HG03196 (cell line): ENCODE measurements around the gene ECE1.

Experiments used
- ATAC-seq: cut with Tn5 transposase; IDR thresholded peaks from one replicate; pipeline ENCODE4 v1.9.1; 2021; ENCODE audit not compliant: unreplicated experiment

The ECE1 gene

GRCh38 chr1:21289700-21290545 lies at the start of gene ECE1:
Gene ECE1, minus strand, starts transcription at chr1:21290463. Its CDS starts 49 bp downstream, at chr1:21290414.
- ATAC-seq = no peak

- ATAC-seq = no peak
Measured at GRCh38 chr1:21339356-21340229, 49.3 kb upstream of the ECE1 start.

- no peak for ATAC-seq
Measured at GRCh38 chr1:21338573-21339355, 48.5 kb upstream of the ECE1 start.

- ATAC-seq = no peak
Measured at GRCh38 chr1:21337928-21338572, 47.8 kb upstream of the ECE1 start.

DNA sequence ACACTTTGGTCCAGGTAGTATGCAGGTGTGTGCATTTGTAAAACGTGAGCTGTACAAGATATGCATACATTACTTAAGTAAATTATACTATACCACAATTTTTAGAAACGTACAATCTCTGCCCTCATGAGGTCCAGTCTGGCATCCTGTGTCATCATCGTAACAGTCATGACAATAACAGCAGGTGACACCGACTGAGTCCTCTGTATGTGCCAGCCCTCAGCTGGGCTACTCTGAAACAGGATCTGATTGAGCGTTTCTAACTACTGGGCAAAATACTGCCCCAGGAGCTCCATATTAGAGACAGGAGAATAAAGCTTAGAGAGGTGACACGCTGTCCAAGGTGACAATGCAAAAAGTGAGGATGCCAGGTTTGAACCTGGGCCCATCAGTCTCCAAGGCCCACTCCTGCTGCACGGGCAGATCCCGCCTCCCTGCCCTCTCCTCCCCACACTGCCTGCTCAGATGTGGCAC lies 47.2 kb upstream of the ECE1 start:
- ATAC-seq = no peak

- no peak for ATAC-seq
Measured at GRCh38 chr1:21337010-21337437, 46.8 kb upstream of the ECE1 start.

- no peak for ATAC-seq
Measured at GRCh38 chr1:21335750-21336224, 45.5 kb upstream of the ECE1 start.

DNA sequence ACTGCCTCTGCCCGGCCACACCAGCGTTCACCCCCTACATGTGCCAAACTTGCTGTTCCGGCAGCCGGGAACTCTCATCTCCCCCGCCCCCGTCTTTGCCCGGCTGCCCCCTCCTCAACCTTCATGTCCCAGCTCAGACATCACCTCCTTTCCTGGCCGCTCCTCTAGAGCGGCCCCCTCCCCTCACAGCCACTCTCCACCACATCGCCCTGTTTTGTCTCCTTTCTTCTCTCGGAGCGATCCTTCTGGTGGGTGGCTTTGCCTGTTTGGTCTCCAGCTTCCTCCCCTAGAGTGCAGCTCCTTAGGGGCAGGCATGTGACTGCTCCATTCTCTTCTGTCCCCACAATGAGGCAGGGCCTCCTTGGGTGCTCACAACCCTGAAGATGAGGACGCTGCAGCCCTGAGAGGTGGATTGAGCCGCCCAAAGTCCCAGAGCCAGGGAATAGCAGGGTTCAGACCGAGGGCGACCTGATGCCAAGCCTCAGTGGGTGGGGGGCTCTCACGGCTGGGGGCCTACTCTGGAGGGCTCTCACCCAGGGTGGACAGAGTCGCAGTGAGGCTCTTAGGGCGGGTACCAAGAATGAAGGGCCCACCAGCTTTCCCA lies 44.9 kb upstream of the ECE1 start:
- ATAC-seq = no peak

GRCh38 chr1:21334214-21335087 lies 44.2 kb upstream of the ECE1 start:
- ATAC-seq = peak; percentile 77

- no peak for ATAC-seq
Measured at GRCh38 chr1:21333824-21334213, 43.6 kb upstream of the ECE1 start.

DNA sequence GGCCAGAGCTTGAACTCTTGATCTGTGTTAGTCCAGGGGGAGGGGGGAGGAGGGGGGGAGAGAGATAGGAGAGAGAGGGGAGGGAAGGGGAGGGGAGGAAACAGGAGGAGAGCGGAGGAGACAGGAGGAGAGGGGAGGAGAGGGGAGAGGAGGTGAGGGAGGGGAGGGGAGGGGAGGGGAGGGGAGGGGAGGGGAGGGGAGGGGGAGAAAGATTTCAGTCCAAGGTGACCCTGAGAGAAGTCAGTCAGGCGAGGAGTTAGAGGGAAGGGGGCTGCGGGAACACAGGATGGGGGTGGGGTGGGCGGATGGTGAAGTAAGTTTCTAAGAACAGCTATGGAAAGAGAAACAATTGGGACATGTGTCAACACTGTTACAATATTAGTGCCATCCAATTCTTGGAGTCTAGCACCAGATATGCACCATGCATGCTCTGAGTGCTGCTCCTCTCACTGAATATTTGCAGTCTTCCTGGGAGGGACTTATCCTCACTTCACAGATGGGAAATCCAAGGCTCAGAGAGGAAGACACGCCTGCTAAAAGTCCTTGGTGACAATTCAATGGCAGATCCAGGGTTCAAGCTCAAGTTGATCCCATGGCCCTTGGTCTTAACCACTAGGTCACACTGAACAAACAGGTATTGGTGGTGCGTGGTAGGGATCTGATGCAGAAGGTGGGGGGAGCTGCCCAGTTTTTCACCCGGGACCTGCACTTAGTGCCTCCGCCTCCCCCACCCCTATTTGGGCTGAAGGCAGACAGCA lies 42.5 kb upstream of the ECE1 start:
- ATAC-seq = no peak

GRCh38 chr1:21331752-21332478 lies 41.7 kb upstream of the ECE1 start:
- no peak for ATAC-seq

- no peak for ATAC-seq
Measured at GRCh38 chr1:21330544-21330943, 40.3 kb upstream of the ECE1 start.

DNA sequence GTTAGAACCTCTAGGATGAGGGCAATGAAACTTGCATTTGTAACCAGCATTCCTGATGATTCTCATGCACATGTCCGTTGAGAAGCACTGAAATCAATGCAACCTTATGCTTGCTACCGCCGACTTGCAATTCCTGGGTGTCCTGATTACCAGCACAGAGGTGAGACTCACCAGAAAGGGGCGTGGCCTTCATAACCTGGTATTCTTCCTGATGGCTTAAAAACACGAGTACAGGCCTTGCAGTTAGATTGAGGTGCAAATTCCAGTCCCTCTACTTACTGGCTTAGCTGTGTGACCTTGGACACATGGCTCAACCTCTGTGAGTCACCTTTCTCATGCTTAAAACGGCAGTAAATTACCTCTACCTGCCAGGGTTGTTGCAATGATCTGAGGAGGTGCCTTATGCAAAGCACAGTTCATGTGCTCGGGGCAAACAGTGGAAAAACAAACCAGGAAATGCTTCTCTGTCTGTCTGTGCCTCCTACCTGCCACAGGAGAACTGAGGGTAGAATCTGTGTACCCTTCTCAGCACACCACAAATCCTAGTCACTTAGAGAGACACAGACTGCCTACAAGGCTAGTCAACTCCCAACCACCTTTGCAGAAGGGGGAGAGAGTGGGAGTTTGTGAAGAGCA lies 39.1 kb upstream of the ECE1 start:
- no peak for ATAC-seq

- no peak for ATAC-seq
Measured at GRCh38 chr1:21327566-21328323, 37.5 kb upstream of the ECE1 start.

GRCh38 chr1:21326861-21327344 lies 36.6 kb upstream of the ECE1 start:
- ATAC-seq = no peak
